SK-N-SH (cell line): ENCODE data around the gene SFRP5. TPM values are rescaled to one million over a fixed set of nuclear protein-coding genes. Genes with fewer than 3 reads are reported as not detected.

Experiments
- CTCF ChIA-PET: fragments of 300-600, 350-600 bp; formaldehyde crosslinking; extraction: SDS; loops from one replicate; lab custom pipeline; 2021; lab: Yijun Ruan, JAX
- POLR2A ChIA-PET: fragments of 350-600 bp; sonication (Branson Sonifier 250); formaldehyde crosslinking; extraction: SDS; loops from one replicate; lab custom pipeline; 2020; ENCODE audit warnings: antibody characterized with exemption, inconsistent platforms; lab: Yijun Ruan, JAX
- DNase-seq: peaks from one replicate; pipeline ENCODE4 v3.0.0; 2012
- H2AFZ ChIP-seq: fragments of 200-600 bp; sonication (generic); 2 replicates; pipeline ENCODE4 v1.8.1; 2016; ENCODE audit warnings: antibody characterized with exemption, mild to moderate bottlenecking, low read depth
- H3F3A ChIP-seq: fragments of 200-600 bp; sonication (generic); replicated peaks from 2 replicates; pipeline ENCODE3; 2016; ENCODE audit warnings: antibody characterized with exemption, mild to moderate bottlenecking; ENCODE audit not compliant: insufficient read depth
- H3K27ac ChIP-seq, 2 experiments: fragments of 200-500 bp in 1 of 2; fragments of 200-600 bp in 1 of 2; sonication (Bioruptor generic) in 1 of 2; sonication (generic), shearing (Covaris generic) in 1 of 2; 2 replicates each; pipeline versions ENCODE4 v1.5.1 to v1.6.1; 2014 to 2016; ENCODE audit warnings: low read depth in 2 of 2, inconsistent platforms in 1 of 2, low read length in 1 of 2, mild to moderate bottlenecking in 1 of 2, mixed read lengths in 1 of 2
- H3K27me3 ChIP-seq: fragments of 200-600 bp; sonication (generic), shearing (Covaris generic); 2 replicates; pipeline ENCODE4 v1.6.1; 2016; ENCODE audit warnings: mixed run types; ENCODE audit not compliant: insufficient read depth
- H3K36me3 ChIP-seq, 2 experiments: fragments of 200-500 bp in 1 of 2; fragments of 200-600 bp in 1 of 2; sonication (Bioruptor generic) in 1 of 2; sonication (generic) in 1 of 2; replicated peaks in 1 of 2; 2 replicates each; pipeline versions ENCODE3 to v1.5.1; 2014 to 2016; ENCODE audit warnings: low read length in 1 of 2, mild to moderate bottlenecking in 1 of 2; ENCODE audit not compliant: insufficient read depth in 2 of 2, control insufficient read depth in 1 of 2
- H3K4me1 ChIP-seq, 2 experiments: fragments of 200-500 bp in 1 of 2; fragments of 200-600 bp in 1 of 2; sonication (Bioruptor generic) in 1 of 2; sonication (generic), shearing (Covaris generic) in 1 of 2; 2 replicates each; pipeline versions ENCODE4 v1.5.1 to v1.6.1; 2014 to 2016; ENCODE audit warnings: low read depth in 1 of 2, low read length in 1 of 2, mixed run types in 1 of 2; ENCODE audit not compliant: insufficient read depth in 2 of 2, control insufficient read depth in 1 of 2
- H3K4me2 ChIP-seq: fragments of 200-600 bp; sonication (generic), shearing (Covaris generic); 2 replicates; pipeline ENCODE4 v1.6.1; 2017; ENCODE audit warnings: mixed run types
- H3K4me3 ChIP-seq, 2 experiments: fragments of 200-500 bp in 1 of 2; fragments of 200-600 bp in 1 of 2; sonication (Bioruptor generic) in 1 of 2; sonication (generic), shearing (Covaris generic) in 1 of 2; 2 replicates each; pipeline versions ENCODE4 v1.5.1 to v1.8.1; 2014 to 2016; ENCODE audit warnings: low read depth in 2 of 2, inconsistent platforms in 1 of 2, low read length in 1 of 2, mild to moderate bottlenecking in 1 of 2, mixed read lengths in 1 of 2, moderate library complexity in 1 of 2
- H3K79me2 ChIP-seq: fragments of 200-600 bp; sonication (generic); 2 replicates; pipeline ENCODE4 v1.8.1; 2017; ENCODE audit warnings: mild to moderate bottlenecking; ENCODE audit not compliant: insufficient read depth
- H3K9ac ChIP-seq: fragments of 200-600 bp; sonication (generic); 2 replicates; pipeline ENCODE4 v1.6.1; 2017; ENCODE audit warnings: mixed run types
- H3K9me2 ChIP-seq: fragments of 200-600 bp; sonication (generic); 2 replicates; pipeline ENCODE4 v1.6.1; 2017; ENCODE audit warnings: mixed run types
- H3K9me3 ChIP-seq: fragments of 200-600 bp; sonication (generic); 2 replicates; pipeline ENCODE4 v1.6.1; 2017; ENCODE audit warnings: mixed run types, mild to moderate bottlenecking, moderate library complexity
- H4K20me1 ChIP-seq: fragments of 200-600 bp; sonication (generic); 2 replicates; pipeline ENCODE4 v1.6.1; 2017; ENCODE audit warnings: mild to moderate bottlenecking, mixed run types; ENCODE audit not compliant: insufficient read depth
- CHD2 ChIP-seq: fragments of 150-350 bp; IDR thresholded peaks from 2 replicates; pipeline ENCODE4 v1.6.1; 2018; ENCODE audit warnings: low read length; ENCODE audit not compliant: partially characterized antibody
- EP300 ChIP-seq, 2 experiments: IDR thresholded peaks; 2 replicates each; pipeline versions ENCODE4 v1.4.0 to v1.6.1; 2012; ENCODE audit warnings: borderline replicate concordance in 1 of 2, low read depth in 1 of 2, low read length in 1 of 2
- EZH2phosphoT487 ChIP-seq: fragments of 200-600 bp; sonication (generic); IDR thresholded peaks from 2 replicates; pipeline ENCODE4 v1.6.1; 2017; ENCODE audit warnings: low read depth, mixed run types, mild to moderate bottlenecking, antibody characterized with exemption, moderate library complexity, borderline replicate concordance
- MXI1 ChIP-seq: IDR thresholded peaks from 2 replicates; pipeline ENCODE4 v1.6.1; 2012; ENCODE audit warnings: mild to moderate bottlenecking, low read depth, low read length, improper control_type of control experiment
- NFIC ChIP-seq: IDR thresholded peaks from 2 replicates; pipeline ENCODE4 v1.4.0; 2012; ENCODE audit warnings: borderline replicate concordance
- NRF1 ChIP-seq: IDR thresholded peaks from 2 replicates; pipeline ENCODE4 v1.6.1; 2012; ENCODE audit warnings: low read depth, mild to moderate bottlenecking, low read length
- RCOR1 ChIP-seq: fragments of 150-350 bp; IDR thresholded peaks from 2 replicates; pipeline ENCODE4 v1.6.1; 2017; ENCODE audit warnings: antibody characterized with exemption, low read length
- RXRA ChIP-seq: IDR thresholded peaks from 2 replicates; pipeline ENCODE4 v1.4.0; 2012; ENCODE audit warnings: low read depth, mild to moderate bottlenecking, borderline replicate concordance
- SMC3 ChIP-seq: IDR thresholded peaks from 2 replicates; pipeline ENCODE4 v1.6.1; 2012; ENCODE audit warnings: low read depth, low read length, improper control_type of control experiment
- WGBS: methylation state at CpG from one replicate; pipeline ENCODE4 v1.1.6; 2017; ENCODE audit warnings: low lambda C conversion rate; 5-methylcytosine and 5-hydroxymethylcytosine counted together
- polyA plus RNA-seq, 3 experiments: library from polyadenylated mRNA; depleted of rRNA; stranded (reverse); fragments of >200 nt; gene quantifications; 2 replicates each; pipeline ENCODE4 v1.2.3, GENCODE V29; 2012
- TF ChIP-seq, protein P1 (sequence below): fragments of 150-350 bp; IDR thresholded peaks from 2 replicates; pipeline ENCODE4 v1.6.1; 2016; ENCODE audit warnings: mild to moderate bottlenecking, low read depth, low read length
- TF ChIP-seq, protein P2 (sequence below): IDR thresholded peaks from 2 replicates; pipeline ENCODE4 v1.4.0; 2012; ENCODE audit warnings: low read depth
- TF ChIP-seq, protein P3 (sequence below): IDR thresholded peaks from 2 replicates; pipeline ENCODE4; 2012
- TF ChIP-seq, protein P4 (sequence below): fragments of 150-350 bp; IDR thresholded peaks from 2 replicates; pipeline ENCODE4 v1.6.1; 2017; ENCODE audit warnings: antibody characterized with exemption, low read length, low read depth, borderline replicate concordance
- TF ChIP-seq, protein P5 (sequence below): IDR thresholded peaks from 2 replicates; pipeline ENCODE4 v1.4.0; 2012; ENCODE audit warnings: low read depth, borderline replicate concordance

Gene SFRP5
- polyA plus RNA-seq, 1 of the 3 experiments (the other 2 are of a cell fraction): not detected

DNA sequence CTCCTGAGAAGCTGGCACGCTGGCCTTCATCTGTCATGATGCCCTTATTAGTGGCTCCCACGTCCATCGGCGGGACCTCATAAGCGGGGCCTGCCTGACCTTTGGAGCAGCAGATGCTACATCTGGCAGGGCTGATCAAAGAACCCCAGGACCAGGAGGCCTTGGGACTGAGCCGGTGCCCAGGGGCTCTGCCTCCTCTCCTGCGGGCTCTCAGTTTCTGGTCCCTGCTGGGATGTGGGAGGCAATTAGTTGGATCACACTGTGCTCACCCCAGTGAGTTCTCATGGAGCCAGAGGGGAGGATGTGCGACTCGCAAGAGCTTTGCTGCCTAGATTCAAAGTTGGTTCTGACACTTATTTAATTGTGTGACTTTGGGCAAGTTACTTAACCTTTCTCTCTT, 28.7 kb upstream of the SFRP5 start:
- TF ChIP-seq RCOR1 (no peak), NRF1 (no peak)
- TF ChIP-seq, protein P1, sequence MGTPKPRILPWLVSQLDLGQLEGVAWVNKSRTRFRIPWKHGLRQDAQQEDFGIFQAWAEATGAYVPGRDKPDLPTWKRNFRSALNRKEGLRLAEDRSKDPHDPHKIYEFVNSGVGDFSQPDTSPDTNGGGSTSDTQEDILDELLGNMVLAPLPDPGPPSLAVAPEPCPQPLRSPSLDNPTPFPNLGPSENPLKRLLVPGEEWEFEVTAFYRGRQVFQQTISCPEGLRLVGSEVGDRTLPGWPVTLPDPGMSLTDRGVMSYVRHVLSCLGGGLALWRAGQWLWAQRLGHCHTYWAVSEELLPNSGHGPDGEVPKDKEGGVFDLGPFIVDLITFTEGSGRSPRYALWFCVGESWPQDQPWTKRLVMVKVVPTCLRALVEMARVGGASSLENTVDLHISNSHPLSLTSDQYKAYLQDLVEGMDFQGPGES: no peak
- TF ChIP-seq, protein P2, sequence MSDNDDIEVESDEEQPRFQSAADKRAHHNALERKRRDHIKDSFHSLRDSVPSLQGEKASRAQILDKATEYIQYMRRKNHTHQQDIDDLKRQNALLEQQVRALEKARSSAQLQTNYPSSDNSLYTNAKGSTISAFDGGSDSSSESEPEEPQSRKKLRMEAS: no peak
- TF ChIP-seq, protein P3, sequence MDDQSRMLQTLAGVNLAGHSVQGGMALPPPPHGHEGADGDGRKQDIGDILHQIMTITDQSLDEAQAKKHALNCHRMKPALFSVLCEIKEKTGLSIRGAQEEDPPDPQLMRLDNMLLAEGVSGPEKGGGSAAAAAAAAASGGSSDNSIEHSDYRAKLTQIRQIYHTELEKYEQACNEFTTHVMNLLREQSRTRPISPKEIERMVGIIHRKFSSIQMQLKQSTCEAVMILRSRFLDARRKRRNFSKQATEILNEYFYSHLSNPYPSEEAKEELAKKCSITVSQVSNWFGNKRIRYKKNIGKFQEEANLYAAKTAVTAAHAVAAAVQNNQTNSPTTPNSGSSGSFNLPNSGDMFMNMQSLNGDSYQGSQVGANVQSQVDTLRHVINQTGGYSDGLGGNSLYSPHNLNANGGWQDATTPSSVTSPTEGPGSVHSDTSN: no peak
- TF ChIP-seq, protein P4, sequence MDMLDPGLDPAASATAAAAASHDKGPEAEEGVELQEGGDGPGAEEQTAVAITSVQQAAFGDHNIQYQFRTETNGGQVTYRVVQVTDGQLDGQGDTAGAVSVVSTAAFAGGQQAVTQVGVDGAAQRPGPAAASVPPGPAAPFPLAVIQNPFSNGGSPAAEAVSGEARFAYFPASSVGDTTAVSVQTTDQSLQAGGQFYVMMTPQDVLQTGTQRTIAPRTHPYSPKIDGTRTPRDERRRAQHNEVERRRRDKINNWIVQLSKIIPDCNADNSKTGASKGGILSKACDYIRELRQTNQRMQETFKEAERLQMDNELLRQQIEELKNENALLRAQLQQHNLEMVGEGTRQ: no peak
- Histone ChIP-seq H3K9me2 (no peaks in the 10 kb centered on the region), H3K36me3 (no peaks in the 10 kb centered on the region), H3K9me3 (no peaks in the 10 kb centered on the region), H3K4me3 (no peak overlapping the region), H3K79me2 (no peaks in the 10 kb centered on the region), H3K27ac (no peak overlapping the region), H2AFZ (no peak overlapping the region), H3K9ac (no peak overlapping the region), H3K27me3 (no peaks in the 10 kb centered on the region; the same call in 1 of the 2 replicates), H3F3A (no peaks in the 10 kb centered on the region), H4K20me1 (no peaks in the 10 kb centered on the region), H3K4me1 (no peaks in the 10 kb centered on the region), H3K4me2 (no peak overlapping the region)
- DNase-seq: no peak
- ChIA-PET CTCF (interaction anchor here (2.1 kb wide), 1 partner anchor 8 kb away, joined by 14 read pairs; no protein-coding TSS in a partner anchor), POLR2A (no interaction called here)
- WGBS: 62% methylated on average over 3 of the region's 9 CpGs

DNA sequence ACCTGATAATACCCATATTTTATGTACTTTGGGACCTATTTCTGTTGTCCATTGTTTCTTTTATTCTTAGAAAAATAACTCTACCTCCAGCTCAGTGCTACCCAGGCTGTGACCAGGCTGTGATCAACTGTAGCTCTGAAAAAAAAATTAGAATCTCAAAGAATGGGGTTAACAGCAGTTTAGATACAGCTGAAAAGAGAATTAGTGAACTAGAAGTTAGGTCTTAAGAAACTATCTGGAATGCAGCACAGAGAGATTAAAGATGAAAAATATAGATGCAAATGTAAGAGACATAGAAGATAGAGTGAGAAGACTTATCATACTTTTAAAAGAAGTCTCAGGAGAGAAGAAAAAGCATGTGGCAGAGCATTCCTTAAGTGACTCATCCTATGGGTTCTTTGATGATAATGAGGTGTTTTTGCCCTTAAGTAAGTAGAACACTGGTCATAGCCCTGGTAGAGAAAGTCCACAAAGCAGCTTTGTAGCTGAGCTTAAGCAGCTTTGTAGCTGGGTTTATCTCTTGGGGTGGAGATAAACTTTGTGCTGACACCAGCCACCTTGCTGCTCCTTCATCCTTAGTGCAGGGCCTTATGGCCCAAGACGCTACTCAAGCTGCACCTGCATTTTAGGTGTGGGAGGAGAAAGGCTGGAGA, 27.3 kb upstream of the SFRP5 start:
- ChIA-PET CTCF (interaction anchor here (1.4 kb wide), 1 partner anchor 70 kb away, joined by 9 read pairs; no protein-coding TSS in a partner anchor), POLR2A (no interaction called here)

More for the DNA sequence above, 27.3 kb upstream of the SFRP5 start:
- Histone ChIP-seq H3K4me3 (no peak overlapping the region), H3K9me2 (no peaks in the 10 kb centered on the region), H3F3A (no peaks in the 10 kb centered on the region)
- no peak for DNase-seq
- 40% methylated on average over 1 of the region's 1 CpG for WGBS
- TF ChIP-seq EZH2phosphoT487: no peak
- no peak for TF ChIP-seq SMC3
- TF ChIP-seq RXRA: no peak
- no peak for TF ChIP-seq NFIC
- TF ChIP-seq EP300 (IDR thresholded peaks at IDR 0.05; ENCODE audit: borderline replicate concordance in 1 of 2, low read depth in 1 of 2, low read length in 1 of 2): no peak
- no peak for TF ChIP-seq CHD2
- no peak for TF ChIP-seq MXI1
- TF ChIP-seq, protein P5, sequence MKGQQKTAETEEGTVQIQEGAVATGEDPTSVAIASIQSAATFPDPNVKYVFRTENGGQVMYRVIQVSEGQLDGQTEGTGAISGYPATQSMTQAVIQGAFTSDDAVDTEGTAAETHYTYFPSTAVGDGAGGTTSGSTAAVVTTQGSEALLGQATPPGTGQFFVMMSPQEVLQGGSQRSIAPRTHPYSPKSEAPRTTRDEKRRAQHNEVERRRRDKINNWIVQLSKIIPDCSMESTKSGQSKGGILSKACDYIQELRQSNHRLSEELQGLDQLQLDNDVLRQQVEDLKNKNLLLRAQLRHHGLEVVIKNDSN: no peak
- TF ChIP-seq, all 33 proteins: peak for 0
- Histone ChIP-seq H3K4me2 (no peak overlapping the region), H3K9ac (no peak overlapping the region), H3K79me2 (no peaks in the 10 kb centered on the region), H3K27me3 (no peaks in the 10 kb centered on the region; the same call in 1 of the 2 replicates), H3K4me1 (no peaks in the 10 kb centered on the region), H4K20me1 (no peaks in the 10 kb centered on the region), H3K36me3 (no peaks in the 10 kb centered on the region), H3K27ac (no peak overlapping the region), H2AFZ (no peak overlapping the region), H3K9me3 (no peaks in the 10 kb centered on the region)
